ENCODE data around the gene MYLK4. TPM values are rescaled to one million over a fixed set of nuclear protein-coding genes. Genes with fewer than 3 reads are reported as not detected.

MYLK4 gene
- total RNA-seq, 1 donor from 2014 or later, result 0.23 TPM

DNA sequence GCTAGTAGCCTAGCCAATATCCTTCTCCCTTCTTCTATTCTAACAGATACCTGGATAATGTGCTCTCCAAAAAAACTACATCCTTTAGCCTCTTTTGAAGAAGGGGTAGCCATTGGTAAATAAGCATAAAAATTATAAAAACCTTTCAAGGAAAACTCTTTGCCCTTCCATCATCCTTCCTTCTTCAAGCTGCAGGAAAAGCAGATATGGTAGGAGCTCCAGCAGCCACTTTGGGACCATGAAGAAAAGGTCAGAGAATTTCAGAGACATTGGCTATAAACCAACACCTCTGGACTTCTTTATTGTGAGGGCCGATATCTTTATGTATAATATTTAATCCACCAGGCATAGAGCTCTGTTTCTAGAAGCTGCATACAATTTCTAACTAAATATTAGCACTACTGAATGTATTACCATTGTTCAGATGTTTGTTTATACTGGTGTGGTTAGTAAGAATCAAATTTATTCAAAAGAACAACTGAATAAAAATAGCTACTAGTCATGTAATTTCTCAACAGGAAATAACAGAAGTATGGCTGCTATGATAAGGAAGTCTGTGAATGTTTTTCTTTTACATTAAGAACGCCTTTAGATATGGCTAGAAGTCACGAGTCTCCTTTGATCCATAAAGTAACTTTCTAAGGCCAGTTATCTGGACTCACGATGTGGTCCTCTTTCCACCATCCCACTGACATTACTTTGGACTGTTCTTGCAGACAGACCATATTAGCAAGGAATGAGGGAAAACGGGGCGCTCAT, 32.2 kb downstream of the MYLK4 start:
- Mint-ChIP-seq H3K9me3 (ENCODE audit: unreplicated experiment) (peaks cover 10% of the 10 kb centered on the region), H3K4me3 (ENCODE audit: unreplicated experiment) (no peak overlapping the region), H3K36me3 (ENCODE audit: low read depth, unreplicated experiment) (peaks cover 4% of the 10 kb centered on the region), H3K27me3 (ENCODE audit: low read depth, unreplicated experiment) (no peaks in the 10 kb centered on the region), H3K4me1 (ENCODE audit: low read depth, unreplicated experiment) (peaks cover 21% of the 10 kb centered on the region), H3K27ac (ENCODE audit: unreplicated experiment) (no peak overlapping the region)
- H2AFZ ChIP-seq (ENCODE audit: low read depth, low read length), result no peak overlapping the region
- no peak overlapping the region for H3K27ac ChIP-seq (ENCODE audit: low read depth, low read length)
- peak overlapping the region; percentile 25 for H3K4me2 ChIP-seq (ENCODE audit: low read length)
- H3K4me3 ChIP-seq (ENCODE audit: insufficient read depth, low read depth, low read length), result no peak overlapping the region
- TF ChIP-seq EZH2 (IDR thresholded peaks at IDR 0.05; ENCODE audit: insufficient read depth, low read length), result no peak
- TF ChIP-seq, protein P1, sequence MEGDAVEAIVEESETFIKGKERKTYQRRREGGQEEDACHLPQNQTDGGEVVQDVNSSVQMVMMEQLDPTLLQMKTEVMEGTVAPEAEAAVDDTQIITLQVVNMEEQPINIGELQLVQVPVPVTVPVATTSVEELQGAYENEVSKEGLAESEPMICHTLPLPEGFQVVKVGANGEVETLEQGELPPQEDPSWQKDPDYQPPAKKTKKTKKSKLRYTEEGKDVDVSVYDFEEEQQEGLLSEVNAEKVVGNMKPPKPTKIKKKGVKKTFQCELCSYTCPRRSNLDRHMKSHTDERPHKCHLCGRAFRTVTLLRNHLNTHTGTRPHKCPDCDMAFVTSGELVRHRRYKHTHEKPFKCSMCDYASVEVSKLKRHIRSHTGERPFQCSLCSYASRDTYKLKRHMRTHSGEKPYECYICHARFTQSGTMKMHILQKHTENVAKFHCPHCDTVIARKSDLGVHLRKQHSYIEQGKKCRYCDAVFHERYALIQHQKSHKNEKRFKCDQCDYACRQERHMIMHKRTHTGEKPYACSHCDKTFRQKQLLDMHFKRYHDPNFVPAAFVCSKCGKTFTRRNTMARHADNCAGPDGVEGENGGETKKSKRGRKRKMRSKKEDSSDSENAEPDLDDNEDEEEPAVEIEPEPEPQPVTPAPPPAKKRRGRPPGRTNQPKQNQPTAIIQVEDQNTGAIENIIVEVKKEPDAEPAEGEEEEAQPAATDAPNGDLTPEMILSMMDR (IDR thresholded peaks at IDR 0.05; ENCODE audit: insufficient read depth, low read depth, low read length), result no peak
- no peak overlapping the region for H3K9ac ChIP-seq (ENCODE audit: low read length)
- H3K4me1 ChIP-seq (ENCODE audit: insufficient read depth, low read length), result peaks cover 20% of the 10 kb centered on the region
- FAIRE-seq, result peak; percentile 63
- no peaks in the 10 kb centered on the region for H4K20me1 ChIP-seq (ENCODE audit: insufficient read depth, low read length)
- peak; percentile 15 for DNase-seq (ENCODE audit: low read depth)
- H3K79me2 ChIP-seq (ENCODE audit: insufficient read depth, low read length), result no peaks in the 10 kb centered on the region
- H3K9me3 ChIP-seq (ENCODE audit: insufficient read depth, low read depth, low read length), result no peaks in the 10 kb centered on the region
- peaks cover 2% of the 10 kb centered on the region for H3K27me3 ChIP-seq (ENCODE audit: insufficient read depth, low read length)
- H3K36me3 ChIP-seq (ENCODE audit: insufficient read depth, low read length), result no peaks in the 10 kb centered on the region

DNA sequence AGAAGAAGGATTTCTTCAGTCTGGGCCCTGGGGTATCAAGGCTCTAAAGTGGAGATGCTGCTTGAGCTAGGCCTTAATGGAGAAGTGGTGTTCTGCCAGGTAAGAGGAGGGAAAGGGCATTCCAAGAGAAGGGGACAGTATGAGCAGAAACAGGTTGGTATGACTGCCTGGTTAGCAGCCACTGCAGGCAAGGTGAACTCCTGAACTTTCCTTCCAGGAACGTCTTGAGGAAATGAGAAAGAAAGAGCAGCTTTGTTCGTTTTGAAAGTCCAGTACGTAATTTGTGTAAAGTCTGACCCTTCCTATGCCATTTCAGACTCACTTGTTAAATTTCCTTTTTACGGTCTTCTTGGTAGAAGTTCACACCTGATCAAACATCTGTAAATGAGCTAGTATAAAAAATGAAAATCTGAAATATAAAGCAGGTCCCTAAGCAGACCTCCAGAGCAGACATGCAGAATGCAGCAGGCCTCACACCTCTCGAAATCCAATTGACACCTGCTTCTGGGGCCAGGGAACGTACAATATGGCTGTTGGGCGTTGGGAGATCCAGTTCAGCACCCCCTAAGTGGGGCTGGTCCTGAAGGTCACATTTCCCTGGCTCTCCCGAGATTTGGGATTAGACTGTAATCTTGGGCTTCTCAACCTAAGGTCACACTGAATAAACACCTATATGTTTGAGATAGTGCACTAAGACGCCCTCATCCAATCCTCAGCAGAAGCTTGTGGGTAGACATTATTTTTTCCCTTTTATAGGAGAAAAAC, 33.6 kb downstream of the MYLK4 start:
- Mint-ChIP-seq H3K9me3 (ENCODE audit: unreplicated experiment) (peaks cover 10% of the 10 kb centered on the region), H3K4me1 (ENCODE audit: low read depth, unreplicated experiment) (peaks cover 21% of the 10 kb centered on the region), H3K4me3 (ENCODE audit: unreplicated experiment) (no peak overlapping the region), H3K27ac (ENCODE audit: unreplicated experiment) (no peak overlapping the region), H3K27me3 (ENCODE audit: low read depth, unreplicated experiment) (no peaks in the 10 kb centered on the region), H3K36me3 (ENCODE audit: low read depth, unreplicated experiment) (peaks cover 4% of the 10 kb centered on the region)
- no peaks in the 10 kb centered on the region for H4K20me1 ChIP-seq (ENCODE audit: insufficient read depth, low read length)
- H3K79me2 ChIP-seq (ENCODE audit: insufficient read depth, low read length), result no peaks in the 10 kb centered on the region
- no peak overlapping the region for H3K9ac ChIP-seq (ENCODE audit: low read length)
- H3K36me3 ChIP-seq (ENCODE audit: insufficient read depth, low read length), result no peaks in the 10 kb centered on the region
- H3K9me3 ChIP-seq (ENCODE audit: insufficient read depth, low read depth, low read length), result no peaks in the 10 kb centered on the region
- H3K27ac ChIP-seq (ENCODE audit: low read depth, low read length), result no peak overlapping the region
- H2AFZ ChIP-seq (ENCODE audit: low read depth, low read length), result no peak overlapping the region
- peaks cover 24% of the 10 kb centered on the region for H3K4me1 ChIP-seq (ENCODE audit: insufficient read depth, low read length)
- DNase-seq (ENCODE audit: low read depth), result no peak
- H3K4me2 ChIP-seq (ENCODE audit: low read length), result no peak overlapping the region
- H3K4me3 ChIP-seq (ENCODE audit: insufficient read depth, low read depth, low read length), result no peak overlapping the region
- TF ChIP-seq EZH2 (IDR thresholded peaks at IDR 0.05; ENCODE audit: insufficient read depth, low read length), result no peak
- TF ChIP-seq, protein P1 (IDR thresholded peaks at IDR 0.05; ENCODE audit: insufficient read depth, low read depth, low read length), result no peak
- FAIRE-seq, result no peak
- H3K27me3 ChIP-seq (ENCODE audit: insufficient read depth, low read length), result no peaks in the 10 kb centered on the region

All from astrocyte (in vitro differentiated cells and primary cell).